ENCODE results near the gene BRF1. TPM values are rescaled to one million over a fixed set of nuclear protein-coding genes. Genes with fewer than 3 reads are reported as not detected.

BRF1 gene
- total and polyA plus RNA-seq, 2 donors from 2014 or later = 19.3 to 34.1 TPM

- H3K36me3 ChIP-seq (ENCODE audit: control insufficient read depth in 2 of 3, insufficient read depth in 3 of 3, low read length in 3 of 3) = no peaks in the 10 kb centered on the region
- peaks cover 0 to 17% (median 0%) of the 10 kb centered on the region in 3 donors for H3K4me1 ChIP-seq (ENCODE audit: control insufficient read depth in 2 of 3, insufficient read depth in 2 of 3, low read depth in 1 of 3, low read length in 3 of 3)
- H3K9ac ChIP-seq (ENCODE audit: low read length in 3 of 3) = no peak overlapping the region
- DNase-seq (peak in 2 of 5 donors; percentile 32 to 57), FAIRE-seq (no peak)
- intact Hi-C loops (cut with DNase I) = no loop called here
- H3K27me3 ChIP-seq (ENCODE audit: control insufficient read depth, insufficient read depth, low read length) = no peaks in the 10 kb centered on the region
- no peaks in the 10 kb centered on the region for H3K9me3 ChIP-seq (ENCODE audit: control insufficient read depth in 2 of 3, insufficient read depth in 1 of 3, low read length in 3 of 3)
- no peak for TF ChIP-seq CTCF (IDR thresholded peaks at IDR 0.05; ENCODE audit: borderline replicate concordance, extremely low read depth, insufficient read depth)
- no peak overlapping the region for H3K4me3 ChIP-seq (ENCODE audit: low read length in 3 of 3)
- H3K27ac ChIP-seq (ENCODE audit: low read depth in 2 of 2, low read length in 2 of 2) = no peak overlapping the region
These were observed 133.3 kb downstream of the BRF1 start for GRCh38 chr14:105167303-105168092.

DNA sequence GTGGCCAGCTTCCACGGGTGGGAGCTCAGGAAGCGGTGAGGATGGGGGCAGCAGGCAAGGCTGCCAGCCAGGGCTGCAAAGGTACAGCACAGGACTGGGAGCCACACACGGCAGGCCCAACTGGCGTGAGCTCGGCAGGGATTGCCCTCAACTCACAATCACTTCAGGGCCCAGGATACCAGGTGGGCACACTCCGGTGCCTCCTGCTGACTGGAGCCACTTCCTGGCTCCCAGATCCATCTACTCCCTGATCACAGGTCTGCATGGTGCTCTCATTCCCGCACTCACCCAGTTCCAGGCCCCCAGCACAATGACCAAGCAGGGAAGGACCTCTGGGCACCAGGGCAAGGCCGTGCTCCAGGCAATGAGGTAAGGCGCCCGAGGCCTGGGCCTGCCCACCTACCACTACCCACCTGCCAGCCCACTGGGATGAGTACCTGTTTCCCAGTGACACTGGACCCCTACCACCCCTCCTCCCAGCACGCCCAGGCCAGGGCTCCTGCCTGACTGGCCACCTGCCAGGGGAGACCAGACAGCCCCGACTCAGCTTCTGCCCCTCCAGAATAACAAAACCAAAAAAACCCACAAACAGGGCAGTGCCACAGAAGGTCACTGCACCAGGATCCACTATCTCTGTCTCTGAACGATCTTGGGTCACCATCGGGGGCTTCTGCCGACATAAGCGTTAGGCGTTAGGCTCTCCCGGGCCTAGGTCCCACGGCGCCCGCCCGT, 134.1 kb downstream of the BRF1 start:
- Histone ChIP-seq H3K9ac (ENCODE audit: low read length in 3 of 3) (no peak overlapping the region), H3K27ac (ENCODE audit: low read depth in 2 of 2, low read length in 2 of 2) (no peak overlapping the region), H3K36me3 (ENCODE audit: control insufficient read depth in 2 of 3, insufficient read depth in 3 of 3, low read length in 3 of 3) (no peaks in the 10 kb centered on the region), H3K4me1 (ENCODE audit: control insufficient read depth in 2 of 3, insufficient read depth in 2 of 3, low read depth in 1 of 3, low read length in 3 of 3) (peaks cover 0 to 17% (median 0%) of the 10 kb centered on the region in 3 donors), H3K4me3 (ENCODE audit: low read length in 3 of 3) (no peak overlapping the region), H3K9me3 (ENCODE audit: control insufficient read depth in 2 of 3, insufficient read depth in 1 of 3, low read length in 3 of 3) (no peaks in the 10 kb centered on the region), H3K27me3 (ENCODE audit: control insufficient read depth, insufficient read depth, low read length) (no peaks in the 10 kb centered on the region)
- TF ChIP-seq CTCF (IDR thresholded peaks at IDR 0.05; ENCODE audit: borderline replicate concordance, extremely low read depth, insufficient read depth) = no peak
- DNase-seq (no peak), FAIRE-seq (no peak)
- intact Hi-C loops (cut with DNase I) = no loop called here

DNA sequence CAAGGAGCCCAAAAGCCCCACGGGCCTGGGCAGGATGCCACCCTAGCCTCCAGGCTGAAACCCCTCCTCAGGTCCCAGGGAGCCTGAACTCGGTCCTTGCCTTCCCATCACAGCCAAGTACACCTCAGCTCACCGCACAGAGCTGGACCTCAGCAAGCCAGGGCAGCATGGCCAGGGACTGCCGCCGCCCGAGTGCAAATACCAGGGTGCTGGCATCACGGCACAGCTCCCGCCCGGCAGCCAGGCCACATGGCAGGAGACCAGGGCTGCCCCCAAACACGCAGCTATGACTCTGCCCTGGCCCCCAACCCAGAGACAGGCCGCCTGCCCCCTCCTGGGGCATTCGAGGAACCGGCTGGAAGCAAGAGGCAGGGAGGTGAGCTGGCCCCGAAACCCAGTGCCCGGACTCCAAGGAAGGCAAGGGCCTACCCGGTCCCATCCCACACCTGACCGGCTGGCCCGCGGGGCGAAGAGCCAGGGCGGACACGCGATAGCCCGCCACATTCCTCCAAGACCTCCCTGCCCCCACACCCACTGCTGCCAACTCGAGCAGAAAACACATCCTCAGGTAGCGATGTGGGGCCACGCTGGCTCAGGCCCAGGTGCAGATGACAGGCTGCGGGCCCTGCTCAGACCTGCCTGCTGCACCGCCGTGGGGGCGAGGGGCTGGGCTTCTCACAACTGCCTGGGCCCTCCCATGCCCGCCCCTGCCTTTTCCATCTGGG, 134.9 kb downstream of the BRF1 start:
- H3K9ac ChIP-seq (ENCODE audit: low read length in 3 of 3) = no peak overlapping the region
- H3K4me3 ChIP-seq (ENCODE audit: low read length in 3 of 3) = no peak overlapping the region
- no peaks in the 10 kb centered on the region for H3K36me3 ChIP-seq (ENCODE audit: control insufficient read depth in 2 of 3, insufficient read depth in 3 of 3, low read length in 3 of 3)
- intact Hi-C loops (cut with DNase I) = no loop called here
- H3K9me3 ChIP-seq (ENCODE audit: control insufficient read depth in 2 of 3, insufficient read depth in 1 of 3, low read length in 3 of 3) = no peaks in the 10 kb centered on the region
- no peak for FAIRE-seq
- peaks cover 0 to 13% (median 0%) of the 10 kb centered on the region in 3 donors for H3K4me1 ChIP-seq (ENCODE audit: control insufficient read depth in 2 of 3, insufficient read depth in 2 of 3, low read depth in 1 of 3, low read length in 3 of 3)
- no peak for DNase-seq
- H3K27ac ChIP-seq (ENCODE audit: low read depth in 2 of 2, low read length in 2 of 2) = no peak overlapping the region
- TF ChIP-seq CTCF (IDR thresholded peaks at IDR 0.05; ENCODE audit: borderline replicate concordance, extremely low read depth, insufficient read depth) = no peak
- no peaks in the 10 kb centered on the region for H3K27me3 ChIP-seq (ENCODE audit: control insufficient read depth, insufficient read depth, low read length)

All from kidney (tissue), 14 donors.